HepG2 (cell line): ENCODE results near the gene PSMG4. TPM values are rescaled to one million over a fixed set of nuclear protein-coding genes. Genes with fewer than 3 reads are reported as not detected.

Source experiments
- CENPX ChIP-seq: sonication (generic); formaldehyde crosslinking; IDR thresholded peaks from 2 replicates; pipeline ENCODE4 v1.9.0; 2021; ENCODE audit warnings: mild to moderate bottlenecking, missing genetic modification reagents, moderate library complexity
- ELF4 ChIP-seq: sonication (generic); formaldehyde crosslinking; IDR thresholded peaks from 2 replicates; pipeline ENCODE4 v1.5.0; 2020; ENCODE audit warnings: missing genetic modification reagents, mild to moderate bottlenecking, moderate library complexity, borderline replicate concordance
- IRF9 ChIP-seq: sonication (generic); formaldehyde crosslinking; IDR thresholded peaks from 2 replicates; pipeline ENCODE4 v1.8.0; 2022; ENCODE audit warnings: missing genetic modification reagents, mild to moderate bottlenecking, borderline replicate concordance
- MATR3 ChIP-seq: sonication (generic); formaldehyde crosslinking; IDR thresholded peaks from 2 replicates; pipeline ENCODE4 v1.4.0; 2020; ENCODE audit warnings: missing genetic modification reagents
- SNAPC2 ChIP-seq: sonication (generic); formaldehyde crosslinking; IDR thresholded peaks from 2 replicates; pipeline ENCODE4 v1.8.1; 2022; ENCODE audit warnings: mild to moderate bottlenecking, missing genetic modification reagents
- ZNF251 ChIP-seq: sonication (generic); formaldehyde crosslinking; IDR thresholded peaks from 2 replicates; pipeline ENCODE4 v1.9.0; 2021; ENCODE audit warnings: mild to moderate bottlenecking, missing genetic modification reagents
- ZNF644 ChIP-seq: IDR thresholded peaks from 2 replicates; pipeline ENCODE4 v1.6.1; 2016; ENCODE audit warnings: low read depth
- ZNF687 ChIP-seq: sonication (generic); formaldehyde crosslinking; IDR thresholded peaks from 2 replicates; pipeline ENCODE4 v1.5.1; 2020; ENCODE audit warnings: mild to moderate bottlenecking, missing genetic modification reagents, moderate library complexity
- polyA plus RNA-seq, 8 experiments: library from polyadenylated mRNA; depleted of rRNA in 3 of 8; stranded (reverse) in 7 of 8; unstranded in 1 of 8; fragments of >200 nt; fragmentation: Illumina TruSeq in 4 of 8; extraction: Trizol in 4 of 8; gene quantifications; 2 replicates each; pipeline versions ENCODE4 v1.2.1 to v1.2.3, GENCODE V29; 2011 to 2016; ENCODE audit warnings: low read depth in 4 of 8, missing spikeins in 1 of 8, mixed read lengths in 1 of 8; ENCODE audit not compliant: insufficient read depth in 1 of 8
- total RNA-seq, 5 experiments: library from RNA; depleted of rRNA; stranded (reverse); fragments of >200 nt; fragmentation: Illumina TruSeq; extraction: Trizol; gene quantifications; 2 replicates each; pipeline ENCODE4 v1.2.3, GENCODE V29; 2016; ENCODE audit warnings: low read depth in 1 of 5

The PSMG4 gene
- total and polyA plus RNA-seq, 2 of the 13 experiments (the other 11 are each of a cell fraction or from before 2014, with no cell fraction given), result 28.5 to 32.8 TPM

DNA sequence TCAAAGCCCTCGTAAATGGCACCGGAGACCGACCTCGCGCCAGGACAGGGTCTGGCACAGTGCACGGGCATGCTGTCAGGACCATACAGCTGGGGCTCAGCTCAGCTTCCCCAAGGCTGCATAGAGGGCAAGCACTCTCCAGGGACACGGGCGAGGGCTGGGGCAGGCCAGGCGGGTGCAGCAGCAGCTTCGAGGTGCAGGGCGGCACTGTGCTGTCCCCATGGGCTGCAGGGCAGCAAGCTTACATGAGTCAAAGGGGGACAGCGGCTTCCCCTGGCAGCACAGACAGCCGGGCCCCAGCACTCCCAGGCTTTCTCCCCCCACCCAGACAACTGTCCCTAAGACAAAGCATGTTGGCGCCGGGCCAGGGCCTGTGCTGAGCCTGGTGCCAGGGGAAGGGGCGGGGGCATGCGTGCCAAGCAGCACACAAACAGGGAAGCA, 25.7 kb downstream of the PSMG4 start (continued):
- TF ChIP-seq ELF4 (CRISPR knock-in tag) (no peak), ZNF251 (CRISPR knock-in tag) (no peak), CENPX (no peak), SNAPC2 (no peak), IRF9 (CRISPR knock-in tag) (no peak), ZNF687 (CRISPR knock-in tag) (peak; percentile 12; the same call in 1 of the 2 replicates), ZNF644 (CRISPR knock-in tag) (no peak), MATR3 (no peak)
